BLaER1 (cell line): Measurements from ENCODE around the gene LYRM2.
"Not testable (repeated sequence)": the region's sequence is repeated elsewhere in the genome, so short reads cannot be mapped to it uniquely, and the experiment has no call there.

Source experiments
- H3K27ac ChIP-seq: shearing (Covaris generic); formaldehyde crosslinking; 2 replicates; pipeline ENCODE4 v1.8.1; 2022
- H3K27me3 ChIP-seq: shearing (Covaris generic); formaldehyde crosslinking; 2 replicates; pipeline ENCODE4 v1.8.1; 2022
- H3K36me3 ChIP-seq: shearing (Covaris generic); formaldehyde crosslinking; 2 replicates; pipeline ENCODE4 v1.8.1; 2022
- H3K4me1 ChIP-seq: shearing (Covaris generic); formaldehyde crosslinking; 2 replicates; pipeline ENCODE4 v1.8.1; 2022
- H3K4me2 ChIP-seq: shearing (Covaris generic); formaldehyde crosslinking; 2 replicates; pipeline ENCODE4 v1.8.1; 2022
- H3K4me3 ChIP-seq: shearing (Covaris generic); formaldehyde crosslinking; 2 replicates; pipeline ENCODE4 v1.8.1; 2022
- H3K9ac ChIP-seq: shearing (Covaris generic); formaldehyde crosslinking; 2 replicates; pipeline ENCODE4 v1.8.1; 2022
- H3K9me3 ChIP-seq: shearing (Covaris generic); formaldehyde crosslinking; 2 replicates; pipeline ENCODE4 v1.8.1; 2022
- H4K20me1 ChIP-seq: shearing (Covaris generic); formaldehyde crosslinking; 2 replicates; pipeline ENCODE4 v1.8.1; 2022
- Cebpa-rat ChIP-seq: shearing (Covaris generic); IDR thresholded peaks from 2 replicates; pipeline ENCODE4 v1.8.1; 2022

Gene LYRM2

DNA sequence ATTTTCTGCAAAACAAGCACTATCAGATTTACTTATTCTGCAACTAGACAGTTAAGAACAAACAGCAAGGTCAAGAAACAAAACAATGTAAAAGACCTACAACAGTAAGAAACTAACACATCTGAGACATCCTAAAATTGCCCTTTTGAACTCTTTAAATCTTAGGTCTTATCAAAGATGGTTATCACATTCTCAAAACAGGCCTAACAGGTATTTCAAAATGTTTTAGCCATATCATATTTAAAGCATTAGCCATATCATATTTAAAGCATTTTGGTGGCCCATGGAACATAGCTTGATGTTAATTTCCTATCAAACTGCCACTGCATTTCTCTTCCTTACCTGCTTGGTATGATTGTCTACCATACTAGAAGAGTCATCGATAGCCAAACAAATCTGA lies 11.1 kb upstream of the LYRM2 start:
- no peak overlapping the region for H3K9ac ChIP-seq
- no peaks in the 10 kb centered on the region for H3K4me1 ChIP-seq
- H3K4me3 ChIP-seq = no peak overlapping the region
- H3K27ac ChIP-seq = no peak overlapping the region
- no peaks in the 10 kb centered on the region for H4K20me1 ChIP-seq
- peaks cover 76% of the 10 kb centered on the region for H3K36me3 ChIP-seq
- H3K4me2 ChIP-seq = no peak overlapping the region
- H3K27me3 ChIP-seq = no peaks in the 10 kb centered on the region
- no peak for TF ChIP-seq Cebpa-rat
- H3K9me3 ChIP-seq = no peaks in the 10 kb centered on the region

DNA sequence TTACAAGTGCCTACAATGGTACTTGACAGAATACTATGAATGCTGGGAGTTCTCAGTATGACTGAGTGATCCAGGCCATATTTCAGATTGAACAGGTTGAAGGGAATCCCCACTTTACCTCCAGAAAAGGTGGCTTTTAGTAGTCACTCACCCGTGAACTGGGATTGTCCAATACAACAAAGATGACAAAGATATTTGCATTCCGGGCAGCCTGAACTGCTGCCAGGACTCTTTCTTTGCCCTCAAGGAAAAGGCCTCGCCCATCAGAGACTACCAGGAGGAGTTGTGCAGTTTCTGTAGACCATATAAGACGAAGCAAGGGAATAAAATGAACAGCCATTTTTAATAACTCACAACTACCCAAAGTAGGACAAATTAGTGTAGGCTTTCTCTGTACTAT lies 6.3 kb upstream of the LYRM2 start:
- Histone ChIP-seq H3K9ac (no peak overlapping the region), H3K27me3 (no peaks in the 10 kb centered on the region), H4K20me1 (no peaks in the 10 kb centered on the region), H3K4me1 (no peaks in the 10 kb centered on the region), H3K27ac (no peak overlapping the region), H3K36me3 (peaks cover 56% of the 10 kb centered on the region), H3K9me3 (no peaks in the 10 kb centered on the region), H3K4me3 (no peak overlapping the region), H3K4me2 (no peak overlapping the region)
- TF ChIP-seq Cebpa-rat = no peak

GRCh38 chr6:89643406-89643805 lies 4.9 kb upstream of the LYRM2 start:
- no peaks in the 10 kb centered on the region for H4K20me1 ChIP-seq
- H3K4me3 ChIP-seq = no peak overlapping the region
- no peak overlapping the region for H3K4me2 ChIP-seq
- no peaks in the 10 kb centered on the region for H3K9me3 ChIP-seq
- H3K27me3 ChIP-seq = no peaks in the 10 kb centered on the region
- H3K36me3 ChIP-seq = peaks cover 49% of the 10 kb centered on the region
- H3K27ac ChIP-seq = no peak overlapping the region
- H3K4me1 ChIP-seq = peaks cover 8% of the 10 kb centered on the region
- TF ChIP-seq Cebpa-rat = no peak
- H3K9ac ChIP-seq = no peak overlapping the region

GRCh38 chr6:89642956-89643355 lies 4.4 kb upstream of the LYRM2 start:
- no peak overlapping the region for H3K9ac ChIP-seq
- H3K27ac ChIP-seq = no peak overlapping the region
- H3K27me3 ChIP-seq = no peaks in the 10 kb centered on the region
- H4K20me1 ChIP-seq = no peaks in the 10 kb centered on the region
- TF ChIP-seq Cebpa-rat = no peak
- H3K4me1 ChIP-seq = peaks cover 9% of the 10 kb centered on the region
- no peak overlapping the region for H3K4me2 ChIP-seq
- H3K9me3 ChIP-seq = no peaks in the 10 kb centered on the region
- no peak overlapping the region for H3K4me3 ChIP-seq
- peaks cover 44% of the 10 kb centered on the region for H3K36me3 ChIP-seq

DNA sequence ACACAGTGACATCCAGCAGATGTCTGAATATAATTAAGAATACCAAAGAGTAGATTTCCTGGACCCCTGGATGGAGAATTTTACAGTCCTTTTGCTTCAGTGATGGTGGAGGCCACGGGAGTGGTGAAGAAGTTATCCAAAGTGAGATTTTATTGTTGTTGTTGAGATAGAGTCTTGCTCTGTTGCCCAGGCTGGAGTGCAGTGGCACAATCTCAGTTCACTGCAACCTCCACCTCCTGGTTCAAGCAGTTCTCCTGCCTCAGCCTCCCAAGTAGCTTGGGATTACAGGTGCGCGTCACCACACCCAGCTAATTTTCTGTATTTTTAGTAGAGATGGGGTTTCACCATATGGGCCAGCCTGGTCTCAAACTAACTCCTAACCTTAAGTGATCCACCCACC lies 3.0 kb upstream of the LYRM2 start:
- peaks cover 32% of the 10 kb centered on the region for H3K36me3 ChIP-seq
- H4K20me1 ChIP-seq, H3K9me3 ChIP-seq: not testable (repeated sequence)

GRCh38 chr6:89640804-89641203 lies 2.3 kb upstream of the LYRM2 start:
- no peak overlapping the region for H3K27ac ChIP-seq
- no peak overlapping the region for H3K4me3 ChIP-seq
- H3K4me2 ChIP-seq = no peak overlapping the region
- H3K9me3 ChIP-seq = no peaks in the 10 kb centered on the region
- peaks cover 15% of the 10 kb centered on the region for H3K4me1 ChIP-seq
- no peak overlapping the region for H3K9ac ChIP-seq
- no peaks in the 10 kb centered on the region for H4K20me1 ChIP-seq
- no peaks in the 10 kb centered on the region for H3K27me3 ChIP-seq
- peaks cover 34% of the 10 kb centered on the region for H3K36me3 ChIP-seq
- no peak for TF ChIP-seq Cebpa-rat

More for the DNA sequence above, 3.0 kb upstream of the LYRM2 start:
- not testable (repeated sequence) for H3K27ac ChIP-seq, H3K4me3 ChIP-seq, H3K4me2 ChIP-seq, H3K27me3 ChIP-seq, H3K9ac ChIP-seq
- peaks cover 15% of the 10 kb centered on the region for H3K4me1 ChIP-seq

GRCh38 chr6:89637960-89638319 lies 607 bp downstream of the LYRM2 start:
- Histone ChIP-seq H3K4me2 (peak overlapping the region; percentile 80), H3K36me3 (peaks cover 10% of the 10 kb centered on the region), H3K4me3 (peak overlapping the region; percentile 70), H4K20me1 (no peaks in the 10 kb centered on the region), H3K27ac (peak overlapping the region; percentile 77; the same call in 1 of the 2 replicates), H3K27me3 (no peaks in the 10 kb centered on the region), H3K9me3 (no peaks in the 10 kb centered on the region), H3K9ac (peak overlapping the region; percentile 79), H3K4me1 (peaks cover 15% of the 10 kb centered on the region)
- no peak for TF ChIP-seq Cebpa-rat

GRCh38 chr6:89636412-89636811 lies 2.1 kb downstream of the LYRM2 start:
- not testable (repeated sequence) for H3K36me3 ChIP-seq, H3K4me3 ChIP-seq, H3K27ac ChIP-seq, H3K4me2 ChIP-seq, H3K9me3 ChIP-seq, H3K9ac ChIP-seq, H3K27me3 ChIP-seq, H4K20me1 ChIP-seq
- H3K4me1 ChIP-seq = peaks cover 15% of the 10 kb centered on the region

GRCh38 chr6:89630488-89630887 lies 8.1 kb downstream of the LYRM2 start:
- no peak overlapping the region for H3K4me2 ChIP-seq
- no peaks in the 10 kb centered on the region for H3K27me3 ChIP-seq
- H3K27ac ChIP-seq = no peak overlapping the region
- no peaks in the 10 kb centered on the region for H3K4me1 ChIP-seq
- TF ChIP-seq Cebpa-rat = no peak
- H3K4me3 ChIP-seq = no peak overlapping the region
- no peaks in the 10 kb centered on the region for H3K36me3 ChIP-seq
- H3K9me3 ChIP-seq = no peaks in the 10 kb centered on the region
- no peak overlapping the region for H3K9ac ChIP-seq
- no peaks in the 10 kb centered on the region for H4K20me1 ChIP-seq

GRCh38 chr6:89623749-89624148 lies 14.8 kb downstream of the LYRM2 start:
- no peaks in the 10 kb centered on the region for H3K36me3 ChIP-seq
- no peaks in the 10 kb centered on the region for H3K4me1 ChIP-seq
- no peak overlapping the region for H3K4me2 ChIP-seq
- TF ChIP-seq Cebpa-rat = no peak
- no peaks in the 10 kb centered on the region for H4K20me1 ChIP-seq
- H3K27me3 ChIP-seq = no peaks in the 10 kb centered on the region
- H3K9me3 ChIP-seq = no peaks in the 10 kb centered on the region
- no peak overlapping the region for H3K9ac ChIP-seq
- no peak overlapping the region for H3K4me3 ChIP-seq
- no peak overlapping the region for H3K27ac ChIP-seq

DNA sequence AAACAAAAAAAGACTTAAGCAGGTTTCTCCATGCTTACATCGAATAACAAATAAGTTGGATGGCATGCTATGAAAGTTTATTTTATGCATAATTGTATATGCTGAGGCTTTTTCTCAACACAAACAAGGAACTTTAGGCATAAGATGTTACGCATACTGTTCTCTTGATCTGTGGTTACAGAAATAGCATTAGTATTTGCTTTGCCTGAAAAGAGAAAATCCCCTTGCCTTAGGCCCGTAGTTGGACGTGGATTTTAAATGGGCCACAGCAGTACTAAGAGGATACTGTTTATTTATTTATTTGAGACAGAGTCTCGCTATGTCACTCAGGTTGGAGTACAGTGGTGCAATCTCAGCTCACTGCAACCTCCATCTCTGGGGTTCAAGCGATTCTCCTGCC lies 19.0 kb downstream of the LYRM2 start:
- no peaks in the 10 kb centered on the region for H3K4me1 ChIP-seq
- no peaks in the 10 kb centered on the region for H3K9me3 ChIP-seq
- no peak overlapping the region for H3K27ac ChIP-seq
- no peaks in the 10 kb centered on the region for H4K20me1 ChIP-seq
- no peak overlapping the region for H3K4me2 ChIP-seq
- no peaks in the 10 kb centered on the region for H3K36me3 ChIP-seq
- H3K27me3 ChIP-seq = no peaks in the 10 kb centered on the region
- no peak overlapping the region for H3K9ac ChIP-seq
- TF ChIP-seq Cebpa-rat = no peak
- no peak overlapping the region for H3K4me3 ChIP-seq
